Activated CD8-positive, alpha-beta memory T cell treated with anti-CD3 and anti-CD28 coated beads, Interleukin-2, amount 10 ng/mL, durations not matched to agents 7 days and 5 days (primary cell): ENCODE measurements around the gene MTMR3. TPM values are rescaled to one million over a fixed set of nuclear protein-coding genes. Genes with fewer than 3 reads are reported as not detected.

Experiments
- ATAC-seq: fragments of 150-1000 bp; cut with Tn5 transposase; one replicate; pipeline ENCODE4 v1.10.0; 2021; ENCODE audit warnings: moderate library complexity
- CTCF ChIA-PET: fragments of 350-600 bp; sonication (Branson Sonifier 250); formaldehyde crosslinking; loops from one replicate; lab custom pipeline; 2021; ENCODE audit warnings: antibody characterized with exemption; lab: Charles Lee
- DNase-seq: peaks from one replicate; pipeline ENCODE4 v3.0.0-alpha.2; 2020
- H3K27ac Mint-ChIP-seq: one replicate; pipeline ENCODE4 v1.8.0; 2021; ENCODE audit warnings: mild to moderate bottlenecking, mixed read lengths
- H3K27me3 Mint-ChIP-seq: one replicate; pipeline ENCODE4 v1.8.0; 2021; ENCODE audit warnings: mixed read lengths
- H3K36me3 Mint-ChIP-seq: one replicate; pipeline ENCODE4 v1.8.0; 2021; ENCODE audit warnings: mild to moderate bottlenecking, mixed read lengths
- H3K4me1 Mint-ChIP-seq: one replicate; pipeline ENCODE4 v1.8.0; 2021; ENCODE audit warnings: mixed read lengths
- H3K4me3 Mint-ChIP-seq: one replicate; pipeline ENCODE4 v1.8.0; 2021; ENCODE audit warnings: mild to moderate bottlenecking, moderate library complexity, mixed read lengths
- H3K9me3 Mint-ChIP-seq: one replicate; pipeline ENCODE4 v1.8.0; 2022; ENCODE audit warnings: low read depth, mixed read lengths
- total RNA-seq, 2 experiments: library from RNA; stranded (reverse); gene quantifications; one replicate each; pipeline ENCODE4 v1.2.3, GENCODE V29; 2021

MTMR3 gene
- total RNA-seq, 2 experiments from 2014 or later = 26.1 to 26.4 TPM

GRCh38 chr22:29877620-29878019 is 5.4 kb upstream of the MTMR3 start:
- Mint-ChIP-seq H3K36me3 (no peaks in the 10 kb centered on the region), H3K27ac (no peak overlapping the region), H3K9me3 (no peaks in the 10 kb centered on the region), H3K27me3 (peaks cover 29% of the 10 kb centered on the region), H3K4me3 (no peak overlapping the region), H3K4me1 (no peaks in the 10 kb centered on the region)
- DNase-seq = no peak
- ATAC-seq = no peak
- CTCF ChIA-PET = no interaction called here

GRCh38 chr22:29879753-29880152 is 3.2 kb upstream of the MTMR3 start:
- Mint-ChIP-seq H3K9me3 (no peaks in the 10 kb centered on the region), H3K4me1 (peaks cover 10% of the 10 kb centered on the region), H3K27me3 (peaks cover 20% of the 10 kb centered on the region), H3K4me3 (no peak overlapping the region), H3K36me3 (peaks cover 2% of the 10 kb centered on the region), H3K27ac (no peak overlapping the region)
- ATAC-seq (no peak), DNase-seq (no peak)
- CTCF ChIA-PET = no interaction called here

- Mint-ChIP-seq H3K27ac (no peak overlapping the region), H3K4me3 (peak overlapping the region; percentile 87), H3K36me3 (peaks cover 2% of the 10 kb centered on the region), H3K4me1 (peaks cover 12% of the 10 kb centered on the region), H3K9me3 (no peaks in the 10 kb centered on the region), H3K27me3 (peaks cover 11% of the 10 kb centered on the region)
- ATAC-seq = no peak
- DNase-seq = no peak
- CTCF ChIA-PET = interaction anchor here (1.1 to 1.7 kb wide), 2 partner anchors 17 to 257 kb away, joined by 3 to 4 read pairs; no protein-coding TSS in a partner anchor
Measured at GRCh38 chr22:29882716-29883044, 294 bp upstream of the MTMR3 start.

- Mint-ChIP-seq H3K27me3 (peaks cover 5% of the 10 kb centered on the region), H3K4me3 (peak overlapping the region; percentile 87), H3K36me3 (peaks cover 2% of the 10 kb centered on the region), H3K4me1 (peaks cover 12% of the 10 kb centered on the region), H3K27ac (peak overlapping the region; percentile 85), H3K9me3 (no peaks in the 10 kb centered on the region)
- ATAC-seq = peak; percentile 2
- CTCF ChIA-PET = interaction anchor here (0.6 to 1.0 kb wide), 3 partner anchors 24 to 121 kb away, joined by 3 to 4 read pairs (median 3); partner anchors contain the start of gene UQCR10
- DNase-seq = peak; percentile 61
Measured at GRCh38 chr22:29883775-29884097, 762 bp downstream of the MTMR3 start.

GRCh38 chr22:29885610-29886009 is 2.6 kb downstream of the MTMR3 start:
- Mint-ChIP-seq H3K27me3 (peaks cover 5% of the 10 kb centered on the region), H3K4me3 (no peak overlapping the region), H3K36me3 (peaks cover 2% of the 10 kb centered on the region), H3K4me1 (peaks cover 12% of the 10 kb centered on the region), H3K27ac (no peak overlapping the region), H3K9me3 (no peaks in the 10 kb centered on the region)
- DNase-seq (no peak), ATAC-seq (no peak)
- CTCF ChIA-PET = no interaction called here

- DNase-seq (no peak), ATAC-seq (no peak)
- Mint-ChIP-seq H3K36me3 (peaks cover 2% of the 10 kb centered on the region), H3K27ac (no peak overlapping the region), H3K4me3 (no peak overlapping the region), H3K4me1 (peaks cover 12% of the 10 kb centered on the region), H3K9me3 (no peaks in the 10 kb centered on the region), H3K27me3 (peaks cover 5% of the 10 kb centered on the region)
- CTCF ChIA-PET = no interaction called here
Measured at GRCh38 chr22:29886596-29886995, 3.6 kb downstream of the MTMR3 start.

GRCh38 chr22:29887358-29887757 is 4.4 kb downstream of the MTMR3 start:
- no peaks in the 10 kb centered on the region for H3K9me3 Mint-ChIP-seq
- no peak for DNase-seq
- H3K27me3 Mint-ChIP-seq = no peaks in the 10 kb centered on the region
- no peak for ATAC-seq
- peaks cover 2% of the 10 kb centered on the region for H3K36me3 Mint-ChIP-seq
- H3K27ac Mint-ChIP-seq = no peak overlapping the region
- peaks cover 12% of the 10 kb centered on the region for H3K4me1 Mint-ChIP-seq
- CTCF ChIA-PET = no interaction called here
- no peak overlapping the region for H3K4me3 Mint-ChIP-seq

- Mint-ChIP-seq H3K9me3 (no peaks in the 10 kb centered on the region), H3K4me1 (no peaks in the 10 kb centered on the region), H3K4me3 (no peak overlapping the region), H3K27me3 (no peaks in the 10 kb centered on the region), H3K27ac (no peak overlapping the region), H3K36me3 (peaks cover 2% of the 10 kb centered on the region)
- DNase-seq = no peak
- no peak for ATAC-seq
- CTCF ChIA-PET = no interaction called here
Measured at GRCh38 chr22:29890760-29891159, 7.8 kb downstream of the MTMR3 start.

GRCh38 chr22:29892315-29893156 is 9.6 kb downstream of the MTMR3 start:
- CTCF ChIA-PET = no interaction called here
- DNase-seq = no peak
- Mint-ChIP-seq H3K27me3 (no peaks in the 10 kb centered on the region), H3K4me1 (no peaks in the 10 kb centered on the region), H3K9me3 (no peaks in the 10 kb centered on the region), H3K36me3 (peaks cover 2% of the 10 kb centered on the region), H3K27ac (no peak overlapping the region), H3K4me3 (no peak overlapping the region)
- ATAC-seq = no peak

- no peak for DNase-seq
- Mint-ChIP-seq H3K36me3 (no peaks in the 10 kb centered on the region), H3K4me1 (no peaks in the 10 kb centered on the region), H3K27me3 (no peaks in the 10 kb centered on the region), H3K4me3 (no peak overlapping the region), H3K9me3 (no peaks in the 10 kb centered on the region), H3K27ac (no peak overlapping the region)
- CTCF ChIA-PET = no interaction called here
- ATAC-seq = no peak
Measured at GRCh38 chr22:29901354-29901753, 18.4 kb downstream of the MTMR3 start.

GRCh38 chr22:29903371-29903770 is 20.4 kb downstream of the MTMR3 start:
- CTCF ChIA-PET = interaction anchor here (0.9 to 1.3 kb wide), 2 partner anchors 14 to 102 kb away, joined by 3 to 4 read pairs; no protein-coding TSS in a partner anchor
- H3K27me3 Mint-ChIP-seq = no peaks in the 10 kb centered on the region

GRCh38 chr22:29904020-29904419 is 21.0 kb downstream of the MTMR3 start:
- Mint-ChIP-seq H3K4me3 (no peak overlapping the region), H3K4me1 (peaks cover 3% of the 10 kb centered on the region), H3K27ac (no peak overlapping the region), H3K9me3 (no peaks in the 10 kb centered on the region), H3K36me3 (no peaks in the 10 kb centered on the region), H3K27me3 (no peaks in the 10 kb centered on the region)
- no peak for ATAC-seq
- no peak for DNase-seq
- CTCF ChIA-PET = interaction anchor here (0.9 to 1.3 kb wide), 2 partner anchors 13 to 101 kb away, joined by 3 to 4 read pairs; no protein-coding TSS in a partner anchor

More at GRCh38 chr22:29903371-29903770, 20.4 kb downstream of the MTMR3 start:
- no peaks in the 10 kb centered on the region for H3K9me3 Mint-ChIP-seq
- H3K36me3 Mint-ChIP-seq = no peaks in the 10 kb centered on the region
- ATAC-seq (no peak), DNase-seq (no peak)
- H3K27ac Mint-ChIP-seq = no peak overlapping the region
- peaks cover 3% of the 10 kb centered on the region for H3K4me1 Mint-ChIP-seq
- H3K4me3 Mint-ChIP-seq = no peak overlapping the region

GRCh38 chr22:29907753-29908515 is 25.0 kb downstream of the MTMR3 start:
- H3K9me3 Mint-ChIP-seq = no peaks in the 10 kb centered on the region
- no peaks in the 10 kb centered on the region for H3K36me3 Mint-ChIP-seq
- H3K27me3 Mint-ChIP-seq = no peaks in the 10 kb centered on the region
- H3K4me1 Mint-ChIP-seq = peaks cover 3% of the 10 kb centered on the region
- no peak overlapping the region for H3K4me3 Mint-ChIP-seq
- DNase-seq = no peak
- ATAC-seq = no peak
- H3K27ac Mint-ChIP-seq = no peak overlapping the region
- CTCF ChIA-PET = interaction anchor here (0.9 to 2.1 kb wide), 4 partner anchors 8 to 25 kb away, joined by 3 to 5 read pairs (median 4); partner anchors contain the start of gene MTMR3
